Measurements from ENCODE around the gene KAT5.

DNA sequence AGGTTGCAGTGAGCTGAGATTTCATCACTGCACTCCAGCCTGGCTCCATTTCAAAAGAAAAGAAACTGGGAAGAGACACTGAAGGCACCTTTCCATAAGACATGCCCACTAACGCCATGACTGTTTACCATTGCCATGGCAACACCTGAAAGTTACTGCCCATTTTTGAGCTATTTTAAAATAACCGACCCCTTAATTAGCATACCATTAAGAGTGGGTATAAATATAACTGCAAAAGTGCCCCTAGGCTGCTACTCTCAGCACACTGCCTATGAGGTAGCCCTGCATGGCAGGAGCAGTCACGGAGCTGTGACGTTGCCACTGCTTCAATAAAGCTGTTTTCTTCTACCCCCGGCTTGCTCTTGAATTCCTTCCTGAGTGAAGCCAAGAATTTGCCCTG is 18.4 kb downstream of the KAT5 start:
- TF ChIP-seq, protein P1, sequence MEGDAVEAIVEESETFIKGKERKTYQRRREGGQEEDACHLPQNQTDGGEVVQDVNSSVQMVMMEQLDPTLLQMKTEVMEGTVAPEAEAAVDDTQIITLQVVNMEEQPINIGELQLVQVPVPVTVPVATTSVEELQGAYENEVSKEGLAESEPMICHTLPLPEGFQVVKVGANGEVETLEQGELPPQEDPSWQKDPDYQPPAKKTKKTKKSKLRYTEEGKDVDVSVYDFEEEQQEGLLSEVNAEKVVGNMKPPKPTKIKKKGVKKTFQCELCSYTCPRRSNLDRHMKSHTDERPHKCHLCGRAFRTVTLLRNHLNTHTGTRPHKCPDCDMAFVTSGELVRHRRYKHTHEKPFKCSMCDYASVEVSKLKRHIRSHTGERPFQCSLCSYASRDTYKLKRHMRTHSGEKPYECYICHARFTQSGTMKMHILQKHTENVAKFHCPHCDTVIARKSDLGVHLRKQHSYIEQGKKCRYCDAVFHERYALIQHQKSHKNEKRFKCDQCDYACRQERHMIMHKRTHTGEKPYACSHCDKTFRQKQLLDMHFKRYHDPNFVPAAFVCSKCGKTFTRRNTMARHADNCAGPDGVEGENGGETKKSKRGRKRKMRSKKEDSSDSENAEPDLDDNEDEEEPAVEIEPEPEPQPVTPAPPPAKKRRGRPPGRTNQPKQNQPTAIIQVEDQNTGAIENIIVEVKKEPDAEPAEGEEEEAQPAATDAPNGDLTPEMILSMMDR (IDR thresholded peaks at IDR 0.05) = no peak
- TF ChIP-seq POLR2A (IDR thresholded peaks at IDR 0.05; ENCODE audit: low read depth) = no peak
